Measurements from ENCODE around the gene NCAM2. TPM values are rescaled to one million over a fixed set of nuclear protein-coding genes. Genes with fewer than 3 reads are reported as not detected.

NCAM2 gene
- total RNA-seq, 2 donors from 2014 or later = 1.8 to 2.3 TPM

- DNase-seq (ENCODE audit: low spot score) = peak; percentile 60
- TF ChIP-seq, protein P1, sequence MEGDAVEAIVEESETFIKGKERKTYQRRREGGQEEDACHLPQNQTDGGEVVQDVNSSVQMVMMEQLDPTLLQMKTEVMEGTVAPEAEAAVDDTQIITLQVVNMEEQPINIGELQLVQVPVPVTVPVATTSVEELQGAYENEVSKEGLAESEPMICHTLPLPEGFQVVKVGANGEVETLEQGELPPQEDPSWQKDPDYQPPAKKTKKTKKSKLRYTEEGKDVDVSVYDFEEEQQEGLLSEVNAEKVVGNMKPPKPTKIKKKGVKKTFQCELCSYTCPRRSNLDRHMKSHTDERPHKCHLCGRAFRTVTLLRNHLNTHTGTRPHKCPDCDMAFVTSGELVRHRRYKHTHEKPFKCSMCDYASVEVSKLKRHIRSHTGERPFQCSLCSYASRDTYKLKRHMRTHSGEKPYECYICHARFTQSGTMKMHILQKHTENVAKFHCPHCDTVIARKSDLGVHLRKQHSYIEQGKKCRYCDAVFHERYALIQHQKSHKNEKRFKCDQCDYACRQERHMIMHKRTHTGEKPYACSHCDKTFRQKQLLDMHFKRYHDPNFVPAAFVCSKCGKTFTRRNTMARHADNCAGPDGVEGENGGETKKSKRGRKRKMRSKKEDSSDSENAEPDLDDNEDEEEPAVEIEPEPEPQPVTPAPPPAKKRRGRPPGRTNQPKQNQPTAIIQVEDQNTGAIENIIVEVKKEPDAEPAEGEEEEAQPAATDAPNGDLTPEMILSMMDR (IDR thresholded peaks at IDR 0.05) = peak; percentile 33 to 65
- H3K4me3 ChIP-seq = no peak overlapping the region
- H3K27ac ChIP-seq = no peak overlapping the region
- no peaks in the 10 kb centered on the region for H3K36me3 ChIP-seq
- no peaks in the 10 kb centered on the region for H3K27me3 ChIP-seq
- peaks cover 0 to 9% of the 10 kb centered on the region in 2 donors for H3K9me3 ChIP-seq
- no peaks in the 10 kb centered on the region for H3K4me1 ChIP-seq
These were observed 165.7 kb downstream of the NCAM2 start for GRCh38 chr21:21163904-21164303.

DNA sequence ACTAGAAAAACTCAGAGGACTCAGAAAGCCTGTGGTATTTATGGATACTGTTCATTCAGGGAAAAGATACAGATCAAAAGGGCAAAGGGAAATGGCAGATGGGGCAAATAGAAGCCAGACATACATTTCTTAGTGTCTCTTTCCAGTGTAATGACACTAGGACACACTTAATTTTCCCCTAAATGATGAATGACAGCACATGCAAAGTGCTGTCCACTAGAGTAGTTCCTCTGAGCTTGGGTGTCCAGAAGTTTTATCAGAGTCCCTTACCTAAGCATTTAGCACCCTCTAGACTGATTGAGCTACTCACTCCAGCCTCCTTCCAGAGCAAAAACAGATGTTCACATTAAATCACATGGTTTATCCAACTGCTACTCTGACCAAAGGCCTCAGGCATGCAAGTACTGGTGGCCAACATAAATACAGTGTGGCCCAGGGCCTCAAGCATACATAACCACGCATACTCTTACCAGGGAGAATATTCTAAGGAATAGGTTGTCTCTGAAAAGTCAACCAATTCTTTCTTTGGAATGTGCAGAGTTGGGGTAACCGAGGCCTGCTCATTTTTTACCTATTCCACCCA is 166.9 kb downstream of the NCAM2 start:
- H3K36me3 ChIP-seq = no peaks in the 10 kb centered on the region
- no peak overlapping the region for H3K4me3 ChIP-seq
- H3K4me1 ChIP-seq = no peaks in the 10 kb centered on the region
- peaks cover 0 to 9% of the 10 kb centered on the region in 2 donors for H3K9me3 ChIP-seq
- H3K27me3 ChIP-seq = no peaks in the 10 kb centered on the region
- H3K27ac ChIP-seq = no peak overlapping the region
- TF ChIP-seq, protein P1 (IDR thresholded peaks at IDR 0.05) = no peak
- DNase-seq (ENCODE audit: low spot score) = no peak

GRCh38 chr21:21174676-21175075 is 176.5 kb downstream of the NCAM2 start:
- Histone ChIP-seq H3K4me3 (no peak overlapping the region), H3K9me3 (no peaks in the 10 kb centered on the region), H3K4me1 (no peaks in the 10 kb centered on the region), H3K27ac (no peak overlapping the region), H3K36me3 (no peaks in the 10 kb centered on the region), H3K27me3 (no peaks in the 10 kb centered on the region)
- DNase-seq (ENCODE audit: low spot score) = no peak
- TF ChIP-seq, protein P1 (IDR thresholded peaks at IDR 0.05) = no peak

- DNase-seq (ENCODE audit: low spot score) = no peak
- no peaks in the 10 kb centered on the region for H3K27me3 ChIP-seq
- peak overlapping the region in 1 of 2 donors; percentile 15 for H3K4me3 ChIP-seq
- H3K36me3 ChIP-seq = no peaks in the 10 kb centered on the region
- TF ChIP-seq, protein P1 (IDR thresholded peaks at IDR 0.05) = no peak
- no peaks in the 10 kb centered on the region for H3K9me3 ChIP-seq
- H3K4me1 ChIP-seq = no peaks in the 10 kb centered on the region
- no peak overlapping the region for H3K27ac ChIP-seq
These were observed 177.7 kb downstream of the NCAM2 start for GRCh38 chr21:21175798-21176334.

DNA sequence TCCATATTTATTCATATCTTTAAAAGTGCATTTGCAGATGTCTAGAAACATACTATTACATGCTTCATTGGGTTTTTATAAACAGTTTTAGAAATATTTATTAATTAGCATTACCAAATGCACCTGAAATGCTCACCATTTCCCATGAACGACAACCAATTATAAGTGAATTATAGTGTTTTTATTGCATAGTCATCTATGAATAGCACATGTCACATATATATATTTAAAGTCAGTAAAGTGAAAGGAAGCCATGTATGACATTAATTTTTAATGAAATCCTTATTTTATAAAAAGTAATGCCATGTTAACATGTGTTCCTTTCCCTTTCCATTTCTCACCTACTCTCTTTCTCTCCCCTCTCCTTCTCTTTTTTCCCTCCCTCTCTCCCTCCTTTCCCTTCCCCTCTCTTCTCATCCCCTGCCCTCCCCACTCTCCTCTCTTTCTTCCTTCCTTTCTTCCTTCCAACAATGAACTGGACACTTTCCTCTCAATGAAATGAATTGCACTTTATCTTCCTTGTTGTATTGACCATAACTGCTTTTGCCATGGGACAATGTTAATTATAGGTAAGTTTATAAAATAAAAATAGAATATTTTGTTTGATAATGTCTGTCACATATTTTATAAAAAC is 179.3 kb downstream of the NCAM2 start:
- Histone ChIP-seq H3K4me3 (no peak overlapping the region), H3K36me3 (no peaks in the 10 kb centered on the region), H3K27ac (no peak overlapping the region), H3K27me3 (no peaks in the 10 kb centered on the region), H3K4me1 (no peaks in the 10 kb centered on the region), H3K9me3 (no peaks in the 10 kb centered on the region)
- TF ChIP-seq, protein P1 (IDR thresholded peaks at IDR 0.05) = no peak
- no peak for DNase-seq (ENCODE audit: low spot score)

Measured in right atrium auricular region (tissue), 2 donors.